Suprapubic skin (tissue), 4 donors: ENCODE measurements around the gene DERA. TPM values are rescaled to one million over a fixed set of nuclear protein-coding genes. Genes with fewer than 3 reads are reported as not detected.

Experiments
- DNase-seq, 2 donors: peaks; one replicate each; pipeline ENCODE4 v3.0.0-alpha.2; 2019; ENCODE audit warnings: low spot score in 2 of 2
- H3K27ac ChIP-seq: fragments of 200-600 bp; sonication (generic); one replicate; pipeline ENCODE4 v1.5.1; 2019
- H3K27me3 ChIP-seq: fragments of 200-600 bp; sonication (generic); one replicate; pipeline ENCODE4 v1.5.1; 2019
- H3K36me3 ChIP-seq: fragments of 200-600 bp; sonication (generic); one replicate; pipeline ENCODE4 v1.5.1; 2019
- H3K4me1 ChIP-seq: fragments of 200-600 bp; sonication (generic); one replicate; pipeline ENCODE4 v1.5.1; 2019
- H3K4me3 ChIP-seq: fragments of 200-600 bp; sonication (generic); one replicate; pipeline ENCODE4 v1.5.1; 2019; ENCODE audit warnings: mild to moderate bottlenecking
- H3K9me3 ChIP-seq: fragments of 200-600 bp; sonication (generic); one replicate; pipeline ENCODE4 v1.5.1; 2019
- EP300 ChIP-seq: sonication (generic); formaldehyde crosslinking; IDR thresholded peaks from one replicate; pipeline ENCODE4 v1.6.1; 2017; ENCODE audit warnings: antibody characterized with exemption
- POLR2A ChIP-seq, 2 donors: fragments of 450-650 bp; IDR thresholded peaks; one replicate each; pipeline ENCODE4 v1.6.1; 2017; ENCODE audit warnings: antibody characterized with exemption in 2 of 2, mild to moderate bottlenecking in 2 of 2, moderate library complexity in 2 of 2
- POLR2AphosphoS5 ChIP-seq, 3 donors: sonication (generic); formaldehyde crosslinking; IDR thresholded peaks; one replicate each; pipeline ENCODE4 v1.6.1; 2017; ENCODE audit warnings: antibody characterized with exemption in 3 of 3
- WGBS: methylation state at CpG from one replicate; pipeline ENCODE4 v1.1.5; 2018; 5-methylcytosine and 5-hydroxymethylcytosine counted together
- total RNA-seq, 4 donors: library from RNA; depleted of rRNA; stranded (reverse); fragments of >200 nt; gene quantifications; one replicate each; pipeline ENCODE4 v1.1.0, GENCODE V29; 2016
- TF ChIP-seq, protein P1 (sequence below), 2 donors: fragments of 200-600 bp in 1 of 2; fragments of 450-650 bp in 1 of 2; sonication (generic) in 1 of 2; IDR thresholded peaks; one replicate each; pipeline ENCODE4 v1.5.1; 2016 to 2019; ENCODE audit warnings: antibody characterized with exemption in 2 of 2, mild to moderate bottlenecking in 1 of 2, moderate library complexity in 1 of 2

DERA gene
- total RNA-seq, 4 donors from 2014 or later, result 32.2 to 39.4 (median 34.2) TPM

DNA sequence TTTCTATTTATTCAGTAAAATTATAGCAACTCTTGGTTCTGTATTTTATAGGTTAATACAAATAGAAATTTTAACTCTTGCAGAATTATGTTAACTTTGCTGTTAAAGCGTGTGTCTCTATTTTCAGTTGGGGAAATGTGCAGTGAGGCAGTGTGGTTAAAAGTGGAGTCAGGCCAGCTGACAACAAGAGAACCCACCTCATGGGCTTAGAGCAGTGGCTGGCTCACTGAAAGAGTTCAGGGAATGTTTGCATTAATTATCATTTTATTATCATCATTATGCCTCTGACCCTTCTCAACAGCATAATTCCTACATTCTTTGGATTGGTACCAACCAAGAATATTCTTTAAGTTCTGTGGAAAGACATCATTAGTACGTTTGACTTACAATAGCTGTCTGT is 163.8 kb downstream of the DERA start:
- Histone ChIP-seq H3K9me3 (no peaks in the 10 kb centered on the region), H3K27me3 (no peaks in the 10 kb centered on the region), H3K4me1 (no peaks in the 10 kb centered on the region), H3K4me3 (no peak overlapping the region), H3K36me3 (no peaks in the 10 kb centered on the region), H3K27ac (no peak overlapping the region)
- DNase-seq, result no peak
- 72% methylated on average over 2 of the region's 2 CpGs for WGBS
- TF ChIP-seq EP300 (no peak), POLR2A (IDR thresholded peaks at IDR 0.05) (no peak), POLR2AphosphoS5 (IDR thresholded peaks at IDR 0.05) (no peak)
- TF ChIP-seq, protein P1, sequence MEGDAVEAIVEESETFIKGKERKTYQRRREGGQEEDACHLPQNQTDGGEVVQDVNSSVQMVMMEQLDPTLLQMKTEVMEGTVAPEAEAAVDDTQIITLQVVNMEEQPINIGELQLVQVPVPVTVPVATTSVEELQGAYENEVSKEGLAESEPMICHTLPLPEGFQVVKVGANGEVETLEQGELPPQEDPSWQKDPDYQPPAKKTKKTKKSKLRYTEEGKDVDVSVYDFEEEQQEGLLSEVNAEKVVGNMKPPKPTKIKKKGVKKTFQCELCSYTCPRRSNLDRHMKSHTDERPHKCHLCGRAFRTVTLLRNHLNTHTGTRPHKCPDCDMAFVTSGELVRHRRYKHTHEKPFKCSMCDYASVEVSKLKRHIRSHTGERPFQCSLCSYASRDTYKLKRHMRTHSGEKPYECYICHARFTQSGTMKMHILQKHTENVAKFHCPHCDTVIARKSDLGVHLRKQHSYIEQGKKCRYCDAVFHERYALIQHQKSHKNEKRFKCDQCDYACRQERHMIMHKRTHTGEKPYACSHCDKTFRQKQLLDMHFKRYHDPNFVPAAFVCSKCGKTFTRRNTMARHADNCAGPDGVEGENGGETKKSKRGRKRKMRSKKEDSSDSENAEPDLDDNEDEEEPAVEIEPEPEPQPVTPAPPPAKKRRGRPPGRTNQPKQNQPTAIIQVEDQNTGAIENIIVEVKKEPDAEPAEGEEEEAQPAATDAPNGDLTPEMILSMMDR (IDR thresholded peaks at IDR 0.05), result no peak

DNA sequence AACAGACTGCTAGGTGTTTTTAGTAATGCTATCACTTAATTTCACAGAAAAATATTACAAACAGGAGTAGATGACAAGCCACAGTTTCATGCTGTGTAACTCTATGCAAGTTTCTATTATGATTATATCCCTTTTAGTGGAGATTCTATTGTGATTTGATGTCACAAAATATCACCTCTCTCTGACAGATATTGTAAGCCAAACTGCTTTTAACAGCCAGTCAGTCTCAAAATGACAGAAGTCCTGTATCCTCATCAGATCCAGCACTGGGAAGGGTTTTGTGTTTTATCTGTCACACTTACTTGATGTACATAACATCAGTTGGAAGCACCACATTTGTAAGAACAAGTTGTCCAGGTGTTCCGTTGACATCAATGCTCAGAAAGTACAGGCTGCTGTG is 164.8 kb downstream of the DERA start:
- DNase-seq, result no peak
- WGBS, result 72% methylated on average over 1 of the region's 1 CpG
- Histone ChIP-seq H3K9me3 (no peaks in the 10 kb centered on the region), H3K36me3 (no peaks in the 10 kb centered on the region), H3K4me3 (no peak overlapping the region), H3K4me1 (no peaks in the 10 kb centered on the region), H3K27me3 (no peaks in the 10 kb centered on the region), H3K27ac (no peak overlapping the region)
- no peak for TF ChIP-seq EP300
- no peak for TF ChIP-seq POLR2A (IDR thresholded peaks at IDR 0.05)
- no peak for TF ChIP-seq POLR2AphosphoS5 (IDR thresholded peaks at IDR 0.05)
- TF ChIP-seq, protein P1 (IDR thresholded peaks at IDR 0.05), result no peak

DNA sequence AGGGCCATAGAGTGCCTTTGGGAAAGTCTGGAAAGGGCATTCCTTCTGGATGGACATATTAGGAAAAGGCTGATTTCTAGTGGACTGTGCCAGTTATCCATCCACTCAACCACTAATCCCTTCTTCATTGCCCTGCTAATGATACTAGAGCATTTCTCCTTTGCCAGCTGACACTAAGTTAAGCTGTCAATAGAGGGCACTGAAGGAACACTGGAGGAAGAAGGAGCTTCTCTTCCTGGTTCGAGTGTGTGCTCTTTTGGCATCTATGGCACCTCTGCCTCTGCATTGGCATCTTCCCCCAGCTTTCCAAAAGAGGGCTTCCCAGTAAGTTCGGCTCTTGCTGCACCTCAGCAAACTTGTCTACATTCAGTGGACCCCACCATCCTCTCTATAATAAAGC is 165.4 kb downstream of the DERA start:
- no peaks in the 10 kb centered on the region for H3K9me3 ChIP-seq
- 38% methylated on average over 2 of the region's 2 CpGs for WGBS
- no peaks in the 10 kb centered on the region for H3K27me3 ChIP-seq
- no peak overlapping the region for H3K27ac ChIP-seq
- no peak for DNase-seq
- TF ChIP-seq POLR2A (IDR thresholded peaks at IDR 0.05) (no peak), EP300 (no peak), POLR2AphosphoS5 (IDR thresholded peaks at IDR 0.05) (no peak)
- TF ChIP-seq, protein P1 (IDR thresholded peaks at IDR 0.05), result no peak
- H3K4me1 ChIP-seq, result no peaks in the 10 kb centered on the region
- H3K4me3 ChIP-seq, result no peak overlapping the region
- no peaks in the 10 kb centered on the region for H3K36me3 ChIP-seq

DNA sequence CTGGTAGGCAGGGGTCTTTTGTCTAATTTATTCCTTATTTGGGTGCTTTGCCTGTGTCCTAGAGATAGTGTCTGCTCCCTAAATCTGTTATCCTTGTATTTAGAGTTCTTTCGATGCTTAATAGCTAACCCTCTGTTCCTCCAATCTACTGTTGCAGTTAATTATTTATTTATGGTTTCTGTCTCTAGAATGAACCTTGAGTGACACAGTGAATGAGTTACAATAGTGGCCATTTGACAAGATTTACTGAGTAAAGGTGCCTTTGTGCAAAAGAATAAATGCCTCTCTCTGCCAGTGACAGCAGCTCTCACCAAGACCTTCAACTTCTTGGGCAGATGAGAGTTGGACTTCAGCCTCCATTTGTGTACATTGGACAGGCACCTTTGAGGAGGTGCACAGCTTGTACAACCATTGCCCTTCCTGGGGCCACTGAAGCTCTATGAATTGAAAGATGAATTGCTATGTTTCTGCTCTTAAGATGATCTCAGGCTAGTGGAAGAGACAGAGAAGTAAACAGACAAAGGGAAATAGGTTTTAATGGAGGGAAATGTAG is 165.9 kb downstream of the DERA start:
- DNase-seq, result no peak
- H3K4me3 ChIP-seq, result no peak overlapping the region
- no peaks in the 10 kb centered on the region for H3K9me3 ChIP-seq
- H3K27me3 ChIP-seq, result no peaks in the 10 kb centered on the region
- no peaks in the 10 kb centered on the region for H3K36me3 ChIP-seq
- no peaks in the 10 kb centered on the region for H3K4me1 ChIP-seq
- TF ChIP-seq POLR2AphosphoS5 (IDR thresholded peaks at IDR 0.05) (no peak), EP300 (no peak), POLR2A (IDR thresholded peaks at IDR 0.05) (no peak)
- TF ChIP-seq, protein P1 (IDR thresholded peaks at IDR 0.05), result no peak
- no peak overlapping the region for H3K27ac ChIP-seq
- WGBS, result 88% methylated on average over 1 of the region's 1 CpG

DNA sequence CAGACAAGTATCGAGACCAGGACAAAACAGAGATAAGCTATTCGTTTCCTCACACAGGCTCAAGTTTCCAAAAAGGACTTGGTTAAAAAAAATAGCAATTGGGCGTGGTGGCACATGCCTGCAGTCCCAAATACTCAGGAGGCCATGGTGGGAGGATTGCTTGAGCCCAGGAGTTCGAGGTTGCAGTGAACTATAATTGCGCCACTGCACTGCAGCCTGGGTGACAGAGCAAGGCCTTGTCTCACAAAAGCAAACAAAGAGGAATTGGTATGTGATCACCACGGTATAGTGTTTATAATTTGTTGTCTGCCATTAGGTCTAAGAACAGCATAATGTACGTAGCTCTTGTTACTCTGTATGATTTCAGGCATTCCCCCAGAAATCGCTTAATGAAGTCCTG is 175.3 kb downstream of the DERA start:
- TF ChIP-seq, protein P1 (IDR thresholded peaks at IDR 0.05), result no peak
- TF ChIP-seq EP300, result no peak
- TF ChIP-seq POLR2A (IDR thresholded peaks at IDR 0.05), result no peak
- no peak for TF ChIP-seq POLR2AphosphoS5 (IDR thresholded peaks at IDR 0.05)

More for the DNA sequence above, 175.3 kb downstream of the DERA start:
- Histone ChIP-seq H3K36me3 (no peaks in the 10 kb centered on the region), H3K4me1 (no peaks in the 10 kb centered on the region), H3K4me3 (no peak overlapping the region), H3K27me3 (no peaks in the 10 kb centered on the region), H3K9me3 (no peaks in the 10 kb centered on the region), H3K27ac (no peak overlapping the region)
- whole genome bisulfite sequencing, result 86% methylated on average over 8 of the region's 8 CpGs
- DNase-seq, result no peak
